ENCODE data around the gene SLC6A8.

The SLC6A8 gene

GRCh38 chrX:153648358-153649177 is 39.2 kb upstream of the SLC6A8 start:
- DNase-seq, result no peak

GRCh38 chrX:153649178-153649914 is 38.4 kb upstream of the SLC6A8 start:
- DNase-seq, result no peak

- DNase-seq, result no peak
Observed at GRCh38 chrX:153649915-153650782, 37.6 kb upstream of the SLC6A8 start.

GRCh38 chrX:153650959-153651358 is 36.8 kb upstream of the SLC6A8 start:
- no peak for DNase-seq

GRCh38 chrX:153651540-153652079 is 36.1 kb upstream of the SLC6A8 start:
- DNase-seq, result no peak

GRCh38 chrX:153653556-153653955 is 34.2 kb upstream of the SLC6A8 start:
- DNase-seq, result no peak

- no peak for DNase-seq
Observed at GRCh38 chrX:153657161-153657560, 30.6 kb upstream of the SLC6A8 start.

- DNase-seq, result no peak
Observed at GRCh38 chrX:153659268-153659667, 28.5 kb upstream of the SLC6A8 start.

- DNase-seq, result peak; percentile 39
Observed at GRCh38 chrX:153662266-153662665, 25.5 kb upstream of the SLC6A8 start.

GRCh38 chrX:153665726-153666306 is 21.9 kb upstream of the SLC6A8 start:
- DNase-seq, result no peak

- DNase-seq, result no peak
Observed at GRCh38 chrX:153667281-153667955, 20.3 kb upstream of the SLC6A8 start.

GRCh38 chrX:153667956-153668396 is 19.8 kb upstream of the SLC6A8 start:
- DNase-seq, result peak; percentile 57

GRCh38 chrX:153668423-153669173 is 19.1 kb upstream of the SLC6A8 start:
- no peak for DNase-seq

- no peak for DNase-seq
Observed at GRCh38 chrX:153669174-153669890, 18.4 kb upstream of the SLC6A8 start.

GRCh38 chrX:153669901-153670731 is 17.6 kb upstream of the SLC6A8 start:
- no peak for DNase-seq

- no peak for DNase-seq
Observed at GRCh38 chrX:153670748-153671588, 16.8 kb upstream of the SLC6A8 start.

GRCh38 chrX:153671589-153672530 is 15.9 kb upstream of the SLC6A8 start:
- DNase-seq, result no peak
